SKM-1 treated with dmso at 0.1 percent for 144 hours (cell line): Measurements from ENCODE around the gene PIK3C3.
A peak's percentile ranks its signal among the peaks of the same experiment; 100 is the strongest.
"Not testable (repeated sequence)": the region's sequence is repeated elsewhere in the genome, so short reads cannot be mapped to it uniquely, and the experiment has no call there.

Experiments used
- DNase-seq: peaks from one replicate; lab custom pipeline; 2025; ENCODE audit not compliant: unreplicated experiment; lab: John Stamatoyannopoulos, UW

Gene PIK3C3

GRCh38 chr18:42018831-42019230 lies 63.8 kb downstream of the PIK3C3 start:
- no peak for DNase-seq

GRCh38 chr18:42024131-42024530 lies 69.1 kb downstream of the PIK3C3 start:
- no peak for DNase-seq

DNA sequence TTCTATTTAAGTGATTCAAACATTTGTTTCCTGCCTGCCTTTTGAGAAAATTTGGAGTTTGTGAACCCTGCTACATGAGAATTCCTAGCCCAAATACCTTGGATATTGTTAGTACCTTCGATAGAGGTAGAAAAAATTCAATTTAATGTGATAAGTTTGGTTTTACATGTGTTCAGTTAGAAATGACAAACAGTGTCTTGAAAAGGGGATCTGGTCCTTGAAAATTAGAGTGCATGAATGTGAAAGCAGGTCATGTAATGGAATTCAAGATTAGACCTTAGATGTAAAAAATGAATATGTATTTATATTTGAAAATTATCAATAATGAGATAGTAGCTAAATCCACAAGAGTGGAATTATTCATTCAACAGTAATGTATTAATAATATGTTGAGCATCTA lies 70.5 kb downstream of the PIK3C3 start:
- no peak for DNase-seq

GRCh38 chr18:42025974-42026625 lies 71.1 kb downstream of the PIK3C3 start:
- no peak for DNase-seq

DNA sequence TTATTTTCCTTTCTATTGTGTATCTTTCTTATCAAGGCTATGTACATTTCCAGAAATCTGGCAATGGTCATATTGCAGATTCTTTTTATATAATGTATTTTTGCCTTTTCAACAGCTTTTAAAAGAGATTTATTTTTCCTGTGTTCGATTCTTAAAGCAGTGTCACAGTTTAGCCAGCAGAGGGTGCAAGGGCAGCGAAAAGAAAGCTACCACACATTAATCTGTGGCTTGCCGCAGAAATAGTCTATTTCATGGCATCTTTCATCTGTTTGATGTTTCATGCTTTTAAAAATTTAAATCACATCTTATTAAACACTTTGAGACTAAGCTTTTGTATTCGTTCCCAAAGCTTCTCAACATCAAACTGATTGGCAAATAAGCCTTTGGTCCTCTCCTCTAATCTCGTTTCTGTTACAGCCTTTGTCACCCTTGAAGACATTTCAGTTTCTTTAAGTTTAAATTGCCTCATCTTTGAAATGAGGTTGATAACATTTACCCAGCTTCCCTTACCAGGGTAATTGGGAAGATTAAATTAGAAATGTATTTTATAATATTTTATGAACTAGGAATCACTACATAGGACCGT lies 73.3 kb downstream of the PIK3C3 start:
- no peak for DNase-seq

DNA sequence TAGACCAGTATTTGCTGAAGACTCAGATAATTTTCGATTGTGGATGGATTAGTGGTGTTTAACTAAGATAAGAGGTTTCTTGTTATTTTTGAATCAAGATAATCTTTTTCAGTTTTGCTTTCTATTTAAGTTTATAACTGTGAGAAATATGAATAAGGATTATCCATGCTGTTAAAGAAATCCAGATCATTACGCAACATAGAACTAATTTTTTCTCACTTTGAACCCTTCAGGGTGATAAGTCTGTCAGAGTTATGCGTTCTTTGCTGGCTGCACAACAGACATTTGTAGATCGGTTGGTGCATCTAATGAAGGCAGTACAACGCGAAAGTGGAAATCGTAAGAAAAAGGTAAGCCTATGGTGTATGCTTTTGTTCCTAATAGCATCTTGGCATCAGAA lies 74.1 kb downstream of the PIK3C3 start:
- DNase-seq = no peak

- DNase-seq = no peak
Measured at GRCh38 chr18:42030586-42031182, 75.7 kb downstream of the PIK3C3 start.

DNA sequence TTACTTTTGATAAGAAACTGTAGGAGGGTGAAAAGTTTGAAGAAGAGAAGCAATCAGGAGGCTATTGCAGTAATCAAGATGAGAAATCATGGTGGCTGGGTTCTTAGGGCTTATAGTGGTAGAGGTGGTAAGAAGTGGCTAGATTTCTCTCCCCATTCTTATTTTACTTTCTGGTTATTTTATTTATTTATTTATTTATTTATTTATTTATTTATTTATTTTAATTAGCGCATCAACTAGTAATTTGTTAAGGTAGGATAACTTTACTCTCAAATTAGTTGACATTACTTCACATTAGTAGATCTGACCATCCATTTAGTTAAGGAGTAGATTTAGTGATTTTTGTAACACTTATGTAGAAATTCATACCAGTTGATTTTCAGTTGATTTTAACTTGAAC lies 77.4 kb downstream of the PIK3C3 start:
- DNase-seq = no peak

DNA sequence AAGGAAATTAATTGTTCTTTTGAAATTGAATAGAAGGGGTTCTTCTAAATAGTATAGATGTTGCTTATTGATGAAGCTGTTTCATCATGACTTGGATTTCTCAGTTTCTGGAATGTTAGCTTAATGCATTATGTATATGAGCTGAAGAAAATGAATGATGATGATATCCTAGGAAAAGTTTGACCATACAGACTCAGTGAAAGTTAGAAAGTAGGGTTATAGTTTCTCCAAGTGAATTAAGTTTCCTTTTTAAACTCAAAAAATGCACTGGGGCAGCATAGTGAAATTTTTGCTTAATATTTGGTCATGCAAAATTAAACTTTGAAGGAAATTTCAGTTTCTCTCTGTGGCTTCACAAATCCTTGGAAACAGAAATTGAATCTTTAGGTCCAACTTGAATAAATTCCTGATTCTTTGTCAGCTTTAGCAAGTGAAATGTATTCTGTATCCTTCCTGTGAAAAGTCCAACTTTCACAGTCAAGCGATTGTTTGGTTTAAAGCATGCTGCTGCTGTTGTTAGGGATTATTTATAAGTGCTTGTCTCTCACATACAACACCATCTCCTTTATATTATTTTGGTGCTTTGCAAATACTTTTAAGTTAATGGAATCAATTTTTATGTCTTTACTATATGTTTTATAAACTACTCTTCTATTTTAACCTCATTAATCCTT lies 78.2 kb downstream of the PIK3C3 start:
- DNase-seq = no peak

DNA sequence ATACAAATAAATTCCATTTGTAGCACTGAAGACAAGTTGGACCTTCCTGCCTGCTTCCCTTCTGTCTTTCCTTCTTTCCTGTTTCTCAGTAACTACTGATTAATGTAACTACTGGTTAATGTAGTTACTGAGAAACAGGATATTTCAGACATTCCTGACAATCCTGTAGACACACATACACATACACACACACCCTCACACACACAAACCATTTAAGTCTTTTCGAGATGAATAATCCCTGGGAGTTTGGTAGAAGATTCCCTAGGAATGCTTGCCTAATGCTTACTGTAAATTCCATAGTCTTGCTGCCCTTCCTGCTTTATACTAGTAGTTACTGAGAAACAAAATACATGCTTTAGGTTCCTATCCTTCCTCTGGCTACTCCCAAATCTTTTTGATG lies 83.9 kb downstream of the PIK3C3 start:
- no peak for DNase-seq

DNA sequence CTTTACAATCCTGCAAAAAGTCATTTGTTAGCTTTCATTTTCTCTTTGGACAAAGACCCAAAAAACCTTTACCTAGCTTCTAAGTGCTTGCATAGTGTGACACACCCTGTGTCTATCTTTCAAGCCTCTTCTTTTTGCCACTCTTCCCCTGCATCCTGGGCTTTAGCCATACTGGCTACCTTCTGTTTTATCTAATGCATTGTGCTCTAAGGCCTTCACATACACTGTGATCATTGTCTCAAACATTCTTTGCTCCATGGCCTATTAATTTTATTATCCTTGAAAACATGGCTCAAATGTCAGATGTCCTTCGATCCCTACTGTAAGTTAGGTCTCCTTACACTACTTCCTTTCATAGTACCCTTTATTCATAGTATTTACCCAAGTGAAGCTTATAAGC lies 84.4 kb downstream of the PIK3C3 start:
- DNase-seq = no peak

GRCh38 chr18:42041793-42042192 lies 86.8 kb downstream of the PIK3C3 start:
- DNase-seq = no peak

DNA sequence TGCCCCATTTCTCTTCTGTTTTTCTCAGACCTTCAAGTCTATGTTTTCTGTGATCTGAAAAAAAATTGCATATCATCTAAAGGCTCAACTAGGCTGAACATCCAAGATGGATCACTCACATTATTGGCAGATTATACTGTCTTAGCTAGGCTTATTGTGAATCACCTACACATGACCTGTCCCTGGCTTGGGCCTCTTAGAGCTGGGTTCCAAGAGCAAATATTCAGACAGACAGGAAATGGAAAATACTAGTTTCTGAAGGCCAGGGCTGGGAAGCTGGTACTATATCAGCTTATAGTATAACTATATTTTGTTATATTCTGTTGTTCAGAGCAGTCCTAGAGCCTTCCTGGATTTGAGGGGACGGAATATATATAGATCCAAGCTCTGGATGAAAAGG lies 90.3 kb downstream of the PIK3C3 start:
- no peak for DNase-seq

DNA sequence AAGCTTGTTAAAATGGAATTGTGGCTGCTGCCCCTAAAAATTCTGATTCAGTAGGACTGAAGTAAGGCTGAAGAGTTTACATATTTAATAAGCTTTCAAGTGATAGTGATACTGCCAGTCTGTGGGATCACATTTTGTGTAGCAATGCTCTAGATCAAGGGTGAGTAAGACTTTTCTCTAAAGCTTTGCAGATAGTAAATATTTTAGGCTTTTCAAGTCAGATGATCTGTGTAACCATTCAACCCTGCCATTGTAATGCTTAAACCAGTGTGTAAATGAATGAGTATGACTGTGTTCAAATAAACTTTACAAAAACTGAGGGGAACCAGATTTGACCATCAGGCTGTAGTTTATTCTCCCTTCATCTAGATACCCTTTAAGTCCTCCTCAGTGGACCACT lies 92.7 kb downstream of the PIK3C3 start:
- no peak for DNase-seq

GRCh38 chr18:42048158-42048557 lies 93.1 kb downstream of the PIK3C3 start:
- peak; percentile 58 for DNase-seq

GRCh38 chr18:42049536-42049935 lies 94.5 kb downstream of the PIK3C3 start:
- not testable (repeated sequence) for DNase-seq

DNA sequence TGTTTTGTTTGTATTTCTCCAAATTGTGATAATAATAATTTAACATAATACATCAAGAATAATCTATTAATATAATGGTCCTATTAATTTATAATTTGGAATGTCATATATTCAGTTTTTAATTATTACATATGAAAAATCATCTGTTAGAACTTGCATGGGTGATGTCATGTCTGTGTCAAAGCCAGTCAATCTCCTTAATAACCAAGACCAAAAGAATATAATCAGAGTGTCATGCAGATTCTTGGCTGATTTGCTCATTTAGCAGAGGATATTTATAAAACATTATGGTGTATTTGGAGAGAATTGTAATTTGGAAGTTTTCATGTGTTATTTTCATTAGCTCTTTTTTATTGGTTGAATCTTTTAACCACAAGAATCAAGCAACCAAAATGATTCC lies 96.4 kb downstream of the PIK3C3 start:
- DNase-seq = no peak

DNA sequence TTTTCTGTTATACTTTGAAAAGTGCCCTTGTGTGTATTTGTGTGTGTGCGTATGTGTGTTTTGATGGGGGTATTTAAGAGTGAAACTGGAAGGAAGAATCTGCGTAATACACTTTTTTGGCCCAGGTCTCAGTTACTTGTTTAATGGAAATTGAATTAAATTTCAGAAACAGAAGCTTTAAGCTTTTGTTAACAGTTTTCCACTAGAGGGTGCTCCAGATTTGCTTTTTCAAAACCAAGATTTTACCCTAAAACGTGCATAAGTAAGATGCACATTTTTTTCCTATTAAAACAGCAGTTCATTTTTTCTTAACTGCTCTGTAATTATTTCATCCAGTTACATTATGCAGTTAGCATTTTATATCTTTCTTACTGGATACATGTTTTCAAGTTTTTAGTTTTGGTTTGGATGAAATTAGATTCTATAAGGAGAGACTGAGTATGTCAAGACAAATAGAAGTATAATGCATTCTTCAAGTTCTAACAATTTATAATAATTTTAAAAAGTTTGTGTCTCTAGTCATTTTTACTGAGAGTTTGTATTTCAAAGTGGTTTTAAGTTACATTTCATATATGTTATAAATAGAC lies 97.2 kb downstream of the PIK3C3 start:
- DNase-seq = no peak

GRCh38 chr18:42053188-42053781 lies 98.3 kb downstream of the PIK3C3 start:
- DNase-seq = peak; percentile 49

DNA sequence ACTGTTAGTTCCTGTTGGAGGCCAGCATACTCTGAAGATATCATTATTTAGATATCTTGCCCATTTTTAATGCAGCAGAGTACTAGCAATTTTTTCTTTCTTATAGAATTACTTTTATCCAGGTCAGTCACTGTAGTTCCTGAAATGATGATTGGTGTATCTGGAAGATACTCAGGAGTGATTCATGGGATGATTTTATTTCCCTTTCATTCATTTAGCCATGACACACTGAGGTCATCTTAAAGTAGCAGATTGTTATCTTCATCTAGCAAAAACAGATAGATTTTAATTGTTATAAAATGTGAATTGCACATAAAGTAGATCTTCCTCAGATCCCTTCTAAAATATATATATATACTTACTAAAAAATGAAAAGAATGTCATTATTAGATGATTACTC lies 109.1 kb downstream of the PIK3C3 start:
- no peak for DNase-seq

- DNase-seq = no peak
Measured at GRCh38 chr18:42067518-42067917, 112.5 kb downstream of the PIK3C3 start.
